GM18870 (cell line): ENCODE data around the gene MRPL42.
"Not testable (repeated sequence)": the region's sequence is repeated elsewhere in the genome, so short reads cannot be mapped to it uniquely, and the experiment has no call there.

Source experiments
- ATAC-seq: cut with Tn5 transposase; IDR thresholded peaks from one replicate; pipeline ENCODE4 v1.9.1; 2021; ENCODE audit warnings: moderate library complexity; ENCODE audit not compliant: unreplicated experiment

Gene MRPL42

GRCh38 chr12:93497456-93497855, 30.1 kb downstream of the MRPL42 start:
- no peak for ATAC-seq

- ATAC-seq, result not testable (repeated sequence)
Measured at GRCh38 chr12:93498813-93499212, 31.5 kb downstream of the MRPL42 start.

DNA sequence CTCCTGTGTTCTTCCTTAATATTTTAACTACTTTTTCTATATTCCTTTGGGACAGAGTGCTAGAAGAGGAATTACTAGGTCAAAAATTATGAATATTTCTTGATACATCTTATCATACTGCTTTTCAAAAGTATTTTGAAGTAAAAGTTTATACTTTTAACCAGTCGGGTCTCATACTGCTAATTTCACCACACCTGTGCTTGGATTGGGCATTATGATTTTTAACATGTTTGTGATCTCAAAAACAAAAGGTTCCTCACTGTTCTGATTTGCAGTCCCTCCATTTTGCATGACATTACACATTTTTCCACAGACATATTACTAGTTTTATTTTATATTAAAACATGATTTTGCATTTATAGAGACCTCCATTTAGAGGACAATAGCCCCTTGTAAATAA, 32.9 kb downstream of the MRPL42 start:
- ATAC-seq, result no peak

DNA sequence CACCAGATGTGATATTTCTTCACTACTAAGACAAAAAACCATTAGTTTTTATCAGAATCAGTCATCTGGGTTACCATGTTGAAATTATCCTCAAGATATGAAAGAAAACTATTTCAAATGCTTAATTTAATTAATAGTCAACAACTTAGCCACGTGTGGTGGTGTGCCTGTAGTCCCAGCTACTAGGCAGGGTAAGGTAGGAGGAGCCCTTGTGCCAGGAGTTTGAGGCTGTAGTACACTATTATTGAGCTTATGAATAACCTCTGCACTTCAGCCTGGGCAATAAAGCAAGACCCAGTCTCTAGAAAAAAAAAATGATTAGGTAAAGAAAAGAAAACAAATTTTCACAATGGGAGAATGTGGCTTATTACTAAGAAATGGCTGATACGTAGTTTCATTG, 33.4 kb downstream of the MRPL42 start:
- ATAC-seq, result no peak

- ATAC-seq, result no peak
Measured at GRCh38 chr12:93502802-93503623, 35.7 kb downstream of the MRPL42 start.

DNA sequence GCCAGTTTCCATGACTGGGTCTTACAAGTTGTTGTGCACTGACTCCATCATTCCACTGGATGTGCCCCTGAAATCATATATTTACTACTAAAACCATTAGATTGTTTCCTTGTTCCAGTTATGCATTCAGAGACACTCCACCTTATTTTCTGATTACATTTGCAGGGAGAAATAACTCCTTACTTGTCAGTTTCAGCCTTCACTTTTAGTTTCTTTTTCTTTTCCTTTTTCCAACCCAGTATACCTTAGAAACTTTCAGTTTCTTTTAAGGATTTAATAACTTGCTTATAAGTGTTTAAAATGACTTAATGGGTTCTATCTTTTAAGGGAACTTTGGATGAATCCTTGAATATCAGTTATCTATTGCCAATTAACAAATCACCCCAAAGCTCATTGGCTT, 39.9 kb downstream of the MRPL42 start:
- no peak for ATAC-seq

DNA sequence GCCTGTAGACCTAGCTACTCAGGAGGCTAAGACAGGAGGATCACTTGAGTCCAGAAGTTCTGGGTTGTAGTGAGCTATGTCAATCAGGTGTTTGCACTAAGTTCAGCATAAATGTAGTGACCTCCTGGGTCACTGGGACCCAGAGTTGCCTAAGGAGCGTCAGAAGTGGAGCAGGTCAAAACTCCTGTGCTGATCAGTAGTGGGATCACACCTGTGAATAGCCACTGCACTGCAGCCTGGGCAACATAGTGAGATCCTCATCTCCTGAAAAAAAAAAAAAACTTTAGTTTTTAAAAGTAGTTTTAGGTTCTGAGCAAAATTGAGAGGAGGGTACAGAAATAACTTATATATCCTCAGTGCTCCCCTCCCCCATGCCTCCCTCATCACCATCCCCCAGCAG, 42.2 kb downstream of the MRPL42 start:
- ATAC-seq, result no peak

DNA sequence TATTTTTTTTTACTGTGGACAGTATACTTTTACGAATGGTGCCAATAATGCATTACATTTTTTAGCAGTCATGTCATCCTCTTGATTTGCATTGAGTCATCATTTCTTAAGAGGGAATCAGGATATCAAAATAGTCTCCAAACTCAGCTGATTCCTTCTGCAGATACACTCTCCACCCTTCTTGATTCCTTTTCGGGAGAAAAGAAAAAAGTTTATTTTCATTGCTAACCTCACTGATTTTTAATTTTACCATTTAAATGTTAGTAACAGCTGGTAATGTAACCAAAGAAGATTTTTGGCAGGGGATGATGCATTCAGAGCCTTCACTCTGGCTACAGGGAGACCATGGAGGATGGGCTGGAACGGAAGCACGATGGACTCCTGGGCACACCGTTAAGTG, 47.5 kb downstream of the MRPL42 start:
- no peak for ATAC-seq

GRCh38 chr12:93518725-93519124, 51.4 kb downstream of the MRPL42 start:
- no peak for ATAC-seq

DNA sequence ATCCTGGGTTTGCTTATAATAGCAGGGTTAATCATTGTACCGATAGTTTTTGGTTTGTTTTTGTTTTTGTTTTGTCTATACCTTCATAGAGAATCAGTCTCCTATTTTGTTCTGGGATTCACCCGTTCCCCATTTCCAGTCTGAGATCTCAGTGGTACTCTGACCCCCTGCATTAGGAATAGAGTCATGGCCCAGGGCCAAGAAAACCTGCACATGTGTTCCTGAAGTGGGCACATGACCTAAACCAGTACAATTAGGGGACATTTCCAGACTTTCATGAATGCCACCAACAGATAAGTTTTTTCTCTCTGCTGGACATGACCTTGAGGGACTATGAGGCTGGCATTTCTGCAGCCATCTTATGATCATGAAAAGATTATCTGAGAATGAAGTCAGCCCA, 52.5 kb downstream of the MRPL42 start:
- no peak for ATAC-seq

DNA sequence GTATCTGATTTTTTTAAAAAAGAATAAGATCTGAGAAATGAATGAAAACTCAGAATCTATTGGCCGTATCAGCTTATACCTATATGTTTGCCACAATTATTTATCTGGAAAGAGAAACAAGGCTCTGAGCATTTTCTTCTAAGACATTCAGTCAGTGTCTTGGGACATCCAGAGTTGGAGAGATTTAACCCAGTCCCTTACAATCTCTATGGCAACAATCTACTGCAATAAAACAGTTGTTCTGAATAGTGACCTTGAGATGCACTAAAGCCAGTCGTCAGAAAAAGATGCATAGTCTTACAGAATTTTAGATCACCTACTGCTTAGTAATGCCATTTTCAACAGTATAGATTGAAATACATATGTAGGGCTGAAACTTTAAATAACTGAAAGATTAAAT, 53.1 kb downstream of the MRPL42 start:
- ATAC-seq, result no peak

- no peak for ATAC-seq
Measured at GRCh38 chr12:93521225-93522080, 54.1 kb downstream of the MRPL42 start.

DNA sequence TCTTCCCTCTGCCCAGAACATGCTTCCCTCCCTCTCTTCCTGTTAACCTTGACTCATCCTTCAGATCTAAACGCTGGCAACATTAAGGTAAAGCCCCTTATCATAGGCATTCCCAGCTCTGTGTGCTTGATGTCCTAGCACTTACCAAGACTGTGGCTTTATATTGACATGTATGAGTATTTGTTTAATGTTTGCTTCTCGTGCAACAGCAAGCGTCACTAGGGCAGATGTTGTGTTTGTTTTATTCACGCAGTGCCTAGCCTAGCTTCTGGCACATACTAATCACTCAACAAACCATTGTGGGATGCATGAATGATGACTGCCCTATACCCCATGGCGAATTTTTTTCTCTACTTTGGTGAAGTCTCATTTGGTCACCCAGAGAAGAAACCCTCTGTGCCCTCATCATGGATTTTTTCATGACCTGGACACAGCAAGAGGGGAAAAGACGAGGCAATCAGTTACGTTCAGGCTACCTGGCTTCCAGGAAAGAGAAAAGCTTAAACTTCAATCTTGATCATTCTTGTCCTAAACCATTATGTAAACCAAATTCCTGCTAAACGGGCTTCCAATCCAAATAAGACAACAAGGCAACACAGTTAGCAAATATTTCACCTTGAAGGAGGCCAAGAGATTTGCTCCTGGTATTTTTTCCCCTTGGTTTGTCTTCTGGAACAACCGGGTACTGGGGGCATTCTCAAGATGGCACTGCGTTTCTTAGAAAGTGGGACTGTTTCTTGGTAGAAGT, 57.2 kb downstream of the MRPL42 start:
- no peak for ATAC-seq

GRCh38 chr12:93526786-93527428, 59.6 kb downstream of the MRPL42 start:
- ATAC-seq, result no peak

GRCh38 chr12:93530358-93530757, 63.0 kb downstream of the MRPL42 start:
- ATAC-seq, result no peak

GRCh38 chr12:93533310-93533709, 66.0 kb downstream of the MRPL42 start:
- no peak for ATAC-seq

- ATAC-seq, result peak; percentile 23
Measured at GRCh38 chr12:93536111-93536765, 68.9 kb downstream of the MRPL42 start.

- peak; percentile 89 for ATAC-seq
Measured at GRCh38 chr12:93536766-93537488, 69.6 kb downstream of the MRPL42 start.

DNA sequence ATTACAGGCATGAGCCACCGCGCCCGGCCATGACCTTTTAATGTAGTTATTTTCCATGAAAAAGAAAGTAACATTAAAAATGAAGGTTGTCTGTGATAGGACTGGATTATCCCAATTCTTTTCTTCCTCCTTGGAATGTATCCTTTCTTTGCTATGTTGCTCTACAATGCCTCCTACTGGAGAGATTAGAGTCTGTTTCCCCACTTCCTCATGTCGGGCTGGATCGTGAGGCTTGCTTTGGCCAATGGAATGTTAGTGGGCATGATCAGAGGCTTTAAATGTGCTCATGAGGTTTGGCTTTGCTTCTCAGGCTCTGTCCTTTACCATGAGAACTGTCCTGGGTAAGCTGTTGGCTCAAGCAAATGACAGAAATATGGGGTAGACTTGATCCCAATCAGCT, 70.5 kb downstream of the MRPL42 start:
- no peak for ATAC-seq

GRCh38 chr12:93539821-93540220, 72.5 kb downstream of the MRPL42 start:
- no peak for ATAC-seq
